Measurements from ENCODE around the gene CRLF1. TPM values are rescaled to one million over a fixed set of nuclear protein-coding genes. Genes with fewer than 3 reads are reported as not detected.

Gene CRLF1
- total and polyA plus RNA-seq, 10 of the 15 experiments (the other 5 are each of a cell fraction or from before 2014, with no cell fraction given): 0.10 to 1.2 (median 0.49) TPM; not detected in 4

DNA sequence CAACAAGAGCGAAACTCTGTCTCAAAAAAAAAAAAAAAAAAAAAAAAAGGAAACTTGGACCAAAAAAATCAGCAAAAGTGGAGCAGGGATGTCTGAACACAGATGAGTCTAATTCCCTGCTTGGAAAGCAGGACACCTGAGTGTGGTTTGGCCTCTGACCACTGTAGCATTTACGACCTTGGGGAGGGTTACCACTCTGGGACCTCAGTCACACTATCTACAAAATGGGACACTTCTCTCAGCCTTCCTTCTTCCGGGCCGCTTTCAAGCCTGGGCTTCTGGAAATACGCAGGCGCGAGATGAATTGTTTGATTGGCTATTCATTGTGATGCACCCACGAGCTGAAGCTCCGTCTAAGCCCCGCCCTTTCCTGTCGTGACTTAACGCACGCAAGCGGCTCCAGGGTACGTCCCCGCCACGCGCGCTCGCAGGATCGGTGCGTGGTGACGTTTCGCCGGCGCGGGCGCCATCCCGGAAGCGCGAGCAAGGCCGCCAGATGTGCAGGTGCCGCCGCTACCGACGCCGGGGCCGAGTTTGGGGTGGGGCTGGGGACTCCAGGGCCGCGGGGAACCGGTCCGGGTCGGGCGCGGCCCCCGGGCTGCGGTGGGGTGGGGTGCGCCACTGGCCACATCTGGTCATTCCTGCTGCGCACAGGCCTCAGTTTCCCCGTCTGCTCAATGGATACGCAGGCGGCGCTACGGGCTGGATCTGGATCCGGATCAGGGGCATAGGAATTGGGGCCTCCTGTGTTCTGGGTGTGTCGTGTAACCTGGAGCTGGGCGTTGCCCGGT is 49.0 kb downstream of the CRLF1 start, which contains the start of gene KXD1 (continued):
- TF ChIP-seq PAX5 (IDR thresholded peaks at IDR 0.05; ENCODE audit: borderline replicate concordance, low read depth, low read length) (no peak), FOXM1 (IDR thresholded peaks at IDR 0.05; ENCODE audit: low read depth, low read length) (no peak), SIN3A (IDR thresholded peaks at IDR 0.05; ENCODE audit: low read depth, low read length) (peak; percentile 84; the same call in 1 of the 2 replicates), NBN (IDR thresholded peaks at IDR 0.05) (peak; percentile 84), JUNB (IDR thresholded peaks at IDR 0.05) (no peak), ZZZ3 (IDR thresholded peaks at IDR 0.05; ENCODE audit: control insufficient read depth, insufficient read length, low read depth) (no peak), NFIC (IDR thresholded peaks at IDR 0.05; ENCODE audit: low read depth, low read length) (no peak), SPI1 (IDR thresholded peaks at IDR 0.05; ENCODE audit: borderline replicate concordance, insufficient read depth, low read depth, low read length) (no peak), TARDBP (IDR thresholded peaks at IDR 0.05; ENCODE audit: borderline replicate concordance) (no peak), ZNF207 (IDR thresholded peaks at IDR 0.05; ENCODE audit: borderline replicate concordance) (no peak), RFX5 (IDR thresholded peaks at IDR 0.05; ENCODE audit: low read depth, low read length) (peak; percentile 50; the same call in 1 of the 2 replicates), HDGF (IDR thresholded peaks at IDR 0.05) (no peak), CBFB (IDR thresholded peaks at IDR 0.05; ENCODE audit: low read depth) (peak; percentile 54; the same call in 1 of the 2 replicates), NR2C2 (IDR thresholded peaks at IDR 0.05; ENCODE audit: borderline replicate concordance, control insufficient read depth, insufficient read length, low read depth) (no peak), PAX8 (IDR thresholded peaks at IDR 0.05) (peak; percentile 3; the same call in 1 of the 2 replicates), CHD2 (IDR thresholded peaks at IDR 0.05; ENCODE audit: borderline replicate concordance, low read depth, low read length) (0 out of 2 replicates have a peak, but pooled peaks have one; percentile 49), CHD4 (IDR thresholded peaks at IDR 0.05) (no peak), GABPA (IDR thresholded peaks at IDR 0.05; ENCODE audit: low read depth) (peak; percentile 52; the same call in 1 of the 2 replicates), RUNX3 (IDR thresholded peaks at IDR 0.05; ENCODE audit: low read length) (peak; percentile 36; the same call in 1 of the 2 replicates), TCF7 (IDR thresholded peaks at IDR 0.05; ENCODE audit: borderline replicate concordance) (no peak), TBL1XR1 (IDR thresholded peaks at IDR 0.05; ENCODE audit: low read depth, low read length) (no peak), ESRRA (IDR thresholded peaks at IDR 0.05; ENCODE audit: low read length) (no peak), GATAD2B (conservative IDR thresholded peaks at IDR 0.05; ENCODE audit: low read depth) (0 out of 2 replicates have a peak, but pooled peaks have one; percentile 79)
- TF ChIP-seq, protein P1, sequence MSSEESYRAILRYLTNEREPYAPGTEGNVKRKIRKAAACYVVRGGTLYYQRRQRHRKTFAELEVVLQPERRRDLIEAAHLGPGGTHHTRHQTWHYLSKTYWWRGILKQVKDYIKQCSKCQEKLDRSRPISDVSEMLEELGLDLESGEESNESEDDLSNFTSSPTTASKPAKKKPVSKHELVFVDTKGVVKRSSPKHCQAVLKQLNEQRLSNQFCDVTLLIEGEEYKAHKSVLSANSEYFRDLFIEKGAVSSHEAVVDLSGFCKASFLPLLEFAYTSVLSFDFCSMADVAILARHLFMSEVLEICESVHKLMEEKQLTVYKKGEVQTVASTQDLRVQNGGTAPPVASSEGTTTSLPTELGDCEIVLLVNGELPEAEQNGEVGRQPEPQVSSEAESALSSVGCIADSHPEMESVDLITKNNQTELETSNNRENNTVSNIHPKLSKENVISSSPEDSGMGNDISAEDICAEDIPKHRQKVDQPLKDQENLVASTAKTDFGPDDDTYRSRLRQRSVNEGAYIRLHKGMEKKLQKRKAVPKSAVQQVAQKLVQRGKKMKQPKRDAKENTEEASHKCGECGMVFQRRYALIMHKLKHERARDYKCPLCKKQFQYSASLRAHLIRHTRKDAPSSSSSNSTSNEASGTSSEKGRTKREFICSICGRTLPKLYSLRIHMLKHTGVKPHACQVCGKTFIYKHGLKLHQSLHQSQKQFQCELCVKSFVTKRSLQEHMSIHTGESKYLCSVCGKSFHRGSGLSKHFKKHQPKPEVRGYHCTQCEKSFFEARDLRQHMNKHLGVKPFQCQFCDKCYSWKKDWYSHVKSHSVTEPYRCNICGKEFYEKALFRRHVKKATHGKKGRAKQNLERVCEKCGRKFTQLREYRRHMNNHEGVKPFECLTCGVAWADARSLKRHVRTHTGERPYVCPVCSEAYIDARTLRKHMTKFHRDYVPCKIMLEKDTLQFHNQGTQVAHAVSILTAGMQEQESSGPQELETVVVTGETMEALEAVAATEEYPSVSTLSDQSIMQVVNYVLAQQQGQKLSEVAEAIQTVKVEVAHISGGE (CRISPR knock-in tag; IDR thresholded peaks at IDR 0.05): no peak
- TF ChIP-seq, protein P2, sequence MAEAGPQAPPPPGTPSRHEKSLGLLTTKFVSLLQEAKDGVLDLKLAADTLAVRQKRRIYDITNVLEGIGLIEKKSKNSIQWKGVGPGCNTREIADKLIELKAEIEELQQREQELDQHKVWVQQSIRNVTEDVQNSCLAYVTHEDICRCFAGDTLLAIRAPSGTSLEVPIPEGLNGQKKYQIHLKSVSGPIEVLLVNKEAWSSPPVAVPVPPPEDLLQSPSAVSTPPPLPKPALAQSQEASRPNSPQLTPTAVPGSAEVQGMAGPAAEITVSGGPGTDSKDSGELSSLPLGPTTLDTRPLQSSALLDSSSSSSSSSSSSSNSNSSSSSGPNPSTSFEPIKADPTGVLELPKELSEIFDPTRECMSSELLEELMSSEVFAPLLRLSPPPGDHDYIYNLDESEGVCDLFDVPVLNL (IDR thresholded peaks at IDR 0.05; ENCODE audit: low read depth, low read length): no peak
- TF ChIP-seq, protein P3, sequence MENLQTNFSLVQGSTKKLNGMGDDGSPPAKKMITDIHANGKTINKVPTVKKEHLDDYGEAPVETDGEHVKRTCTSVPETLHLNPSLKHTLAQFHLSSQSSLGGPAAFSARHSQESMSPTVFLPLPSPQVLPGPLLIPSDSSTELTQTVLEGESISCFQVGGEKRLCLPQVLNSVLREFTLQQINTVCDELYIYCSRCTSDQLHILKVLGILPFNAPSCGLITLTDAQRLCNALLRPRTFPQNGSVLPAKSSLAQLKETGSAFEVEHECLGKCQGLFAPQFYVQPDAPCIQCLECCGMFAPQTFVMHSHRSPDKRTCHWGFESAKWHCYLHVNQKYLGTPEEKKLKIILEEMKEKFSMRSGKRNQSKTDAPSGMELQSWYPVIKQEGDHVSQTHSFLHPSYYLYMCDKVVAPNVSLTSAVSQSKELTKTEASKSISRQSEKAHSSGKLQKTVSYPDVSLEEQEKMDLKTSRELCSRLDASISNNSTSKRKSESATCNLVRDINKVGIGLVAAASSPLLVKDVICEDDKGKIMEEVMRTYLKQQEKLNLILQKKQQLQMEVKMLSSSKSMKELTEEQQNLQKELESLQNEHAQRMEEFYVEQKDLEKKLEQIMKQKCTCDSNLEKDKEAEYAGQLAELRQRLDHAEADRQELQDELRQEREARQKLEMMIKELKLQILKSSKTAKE (IDR thresholded peaks at IDR 0.05; ENCODE audit: low read depth, poor library complexity, severe bottlenecking): no peak
